Measurements from ENCODE around the gene MSLN.

The MSLN gene

GRCh38 chr16:817001-817906 lies 56.7 kb downstream of the MSLN start:
- Histone ChIP-seq H3K4me1 (ENCODE audit: control insufficient read depth, insufficient read depth, low read length, poor library complexity, severe bottlenecking) (peaks cover 9% of the 10 kb centered on the region), H3K27ac (ENCODE audit: low read depth, low read length, severe bottlenecking) (no peak overlapping the region), H3K36me3 (ENCODE audit: control insufficient read depth, insufficient read depth, low read length) (no peaks in the 10 kb centered on the region), H3K9me3 (ENCODE audit: control insufficient read depth, low read length) (no peaks in the 10 kb centered on the region), H3K4me3 (ENCODE audit: extremely low read depth, insufficient read depth, low read length, poor library complexity, severe bottlenecking) (no peak overlapping the region)
- 90 to 94% methylated on average over 51 to 67 of the region's 71 CpGs for WGBS, 2 experiments (ENCODE audit: insufficient coverage in 2 of 2)

GRCh38 chr16:818132-818531 lies 57.6 kb downstream of the MSLN start:
- Histone ChIP-seq H3K4me1 (ENCODE audit: control insufficient read depth, insufficient read depth, low read length, poor library complexity, severe bottlenecking) (peaks cover 9% of the 10 kb centered on the region), H3K27ac (ENCODE audit: low read depth, low read length, severe bottlenecking) (no peak overlapping the region), H3K36me3 (ENCODE audit: control insufficient read depth, insufficient read depth, low read length) (no peaks in the 10 kb centered on the region), H3K4me3 (ENCODE audit: extremely low read depth, insufficient read depth, low read length, poor library complexity, severe bottlenecking) (no peak overlapping the region), H3K9me3 (ENCODE audit: control insufficient read depth, low read length) (no peaks in the 10 kb centered on the region)
- WGBS, 2 experiments (ENCODE audit: insufficient coverage in 2 of 2), result 90% methylated on average over 7 of the region's 8 CpGs
